Endothelial cell (in vitro differentiated cells): ENCODE results near the gene POLE. TPM values are rescaled to one million over a fixed set of nuclear protein-coding genes. Genes with fewer than 3 reads are reported as not detected.
"Not testable (repeated sequence)": the region's sequence is repeated elsewhere in the genome, so short reads cannot be mapped to it uniquely, and the experiment has no call there.

Experiments used
- DNase-seq: peaks from one replicate; pipeline ENCODE4 v3.0.0; 2021; ENCODE audit warnings: low spot score
- H3K27ac Mint-ChIP-seq: one replicate; pipeline ENCODE4 v1.8.0; 2021; ENCODE audit warnings: mixed read lengths, inconsistent platforms; ENCODE audit not compliant: unreplicated experiment
- H3K27me3 Mint-ChIP-seq: one replicate; pipeline ENCODE4 v1.8.0; 2021; ENCODE audit warnings: mild to moderate bottlenecking, moderate library complexity, mixed read lengths, inconsistent platforms; ENCODE audit not compliant: unreplicated experiment
- H3K36me3 Mint-ChIP-seq: one replicate; pipeline ENCODE4 v1.8.0; 2021; ENCODE audit warnings: mild to moderate bottlenecking, low read depth, mixed read lengths, inconsistent platforms; ENCODE audit not compliant: unreplicated experiment
- H3K4me1 Mint-ChIP-seq: one replicate; pipeline ENCODE4 v1.8.0; 2021; ENCODE audit warnings: mild to moderate bottlenecking, mixed read lengths, inconsistent platforms; ENCODE audit not compliant: unreplicated experiment
- H3K4me3 Mint-ChIP-seq: one replicate; pipeline ENCODE4 v1.8.0; 2021; ENCODE audit warnings: mild to moderate bottlenecking, mixed read lengths, inconsistent platforms; ENCODE audit not compliant: unreplicated experiment
- H3K9me3 Mint-ChIP-seq: one replicate; pipeline ENCODE4 v1.8.0; 2021; ENCODE audit warnings: mixed read lengths, inconsistent platforms; ENCODE audit not compliant: unreplicated experiment
- CTCF ChIP-seq: fragments of 200-600 bp; sonication (generic); IDR thresholded peaks from one replicate; pipeline ENCODE4 v1.5.0; 2021; ENCODE audit warnings: antibody characterized with exemption; ENCODE audit not compliant: unreplicated experiment
- total RNA-seq: library from RNA; stranded (reverse); fragmentation: NEBNext Ultra II Directional; extraction: Animal tissue kit (Norgen Biotek cat#: 25700); gene quantifications from one replicate; pipeline ENCODE4 v1.2.1, GENCODE V29; 2021; ENCODE audit not compliant: unreplicated experiment

Gene POLE
- total RNA-seq, 1 donor from 2014 or later: 137 TPM

GRCh38 chr12:132601171-132601883 is 85.8 kb downstream of the POLE start:
- H3K9me3 Mint-ChIP-seq: no peaks in the 10 kb centered on the region
- no peak for DNase-seq
- peaks cover 11% of the 10 kb centered on the region for H3K36me3 Mint-ChIP-seq
- H3K27me3 Mint-ChIP-seq: peaks cover 31% of the 10 kb centered on the region
- no peak for TF ChIP-seq CTCF
- no peak overlapping the region for H3K4me3 Mint-ChIP-seq
- H3K4me1 Mint-ChIP-seq: peaks cover 18% of the 10 kb centered on the region
- no peak overlapping the region for H3K27ac Mint-ChIP-seq

- Mint-ChIP-seq H3K27me3 (peaks cover 31% of the 10 kb centered on the region), H3K9me3 (no peaks in the 10 kb centered on the region), H3K4me1 (peaks cover 18% of the 10 kb centered on the region), H3K4me3 (peak overlapping the region; percentile 51), H3K27ac (no peak overlapping the region), H3K36me3 (peaks cover 11% of the 10 kb centered on the region)
- no peak for TF ChIP-seq CTCF
- DNase-seq: peak; percentile 74
These were observed 86.8 kb downstream of the POLE start for GRCh38 chr12:132600048-132601032.

- DNase-seq, H3K9me3 Mint-ChIP-seq, H3K27ac Mint-ChIP-seq, H3K4me3 Mint-ChIP-seq: not testable (repeated sequence)
- H3K27me3 Mint-ChIP-seq: peaks cover 31% of the 10 kb centered on the region
- H3K4me1 Mint-ChIP-seq: peaks cover 18% of the 10 kb centered on the region
- H3K36me3 Mint-ChIP-seq: peaks cover 11% of the 10 kb centered on the region
These were observed 87.6 kb downstream of the POLE start for GRCh38 chr12:132599502-132599901.

- no peaks in the 10 kb centered on the region for H3K9me3 Mint-ChIP-seq
- H3K27me3 Mint-ChIP-seq: peaks cover 30% of the 10 kb centered on the region
- peaks cover 16% of the 10 kb centered on the region for H3K36me3 Mint-ChIP-seq
- no peak for DNase-seq
- H3K27ac Mint-ChIP-seq: peak overlapping the region; percentile 82
- H3K4me3 Mint-ChIP-seq: peak overlapping the region; percentile 90
- H3K4me1 Mint-ChIP-seq: peaks cover 21% of the 10 kb centered on the region
- TF ChIP-seq CTCF: no peak
These were observed 89.5 kb downstream of the POLE start for GRCh38 chr12:132597333-132598316.

- H3K27ac Mint-ChIP-seq: no peak overlapping the region
- peaks cover 17% of the 10 kb centered on the region for H3K4me1 Mint-ChIP-seq
- no peak for TF ChIP-seq CTCF
- no peaks in the 10 kb centered on the region for H3K9me3 Mint-ChIP-seq
- H3K27me3 Mint-ChIP-seq: peaks cover 26% of the 10 kb centered on the region
- peaks cover 11% of the 10 kb centered on the region for H3K36me3 Mint-ChIP-seq
- H3K4me3 Mint-ChIP-seq: no peak overlapping the region
- DNase-seq: no peak
These were observed 91.1 kb downstream of the POLE start for GRCh38 chr12:132596016-132596415.
